Left ventricle myocardium inferior (tissue), 1 donor: Measurements from ENCODE around the gene FAM117B. TPM values are rescaled to one million over a fixed set of nuclear protein-coding genes. Genes with fewer than 3 reads are reported as not detected.
"Not testable (repeated sequence)": the region's sequence is repeated elsewhere in the genome, so short reads cannot be mapped to it uniquely, and the experiment has no call there.

Source experiments
- DNase-seq: peaks from one replicate; pipeline ENCODE4 v3.0.0-alpha.2; 2020
- H3K27ac ChIP-seq: fragments of 200-600 bp; replicated peaks from 2 replicates; pipeline ENCODE4 v1.8.0; 2021
- H3K27me3 ChIP-seq: fragments of 200-600 bp; 2 replicates; pipeline ENCODE4 v1.8.0; 2021; ENCODE audit warnings: low read depth
- H3K36me3 ChIP-seq: fragments of 200-600 bp; 2 replicates; pipeline ENCODE4 v1.8.0; 2021
- H3K4me1 ChIP-seq: fragments of 200-600 bp; 2 replicates; pipeline ENCODE4 v1.8.0; 2021
- H3K4me3 ChIP-seq: fragments of 200-600 bp; 2 replicates; pipeline ENCODE4 v1.8.0; 2021; ENCODE audit warnings: mild to moderate bottlenecking, moderate library complexity
- H3K9me3 ChIP-seq: fragments of 200-600 bp; replicated peaks from 2 replicates; pipeline ENCODE4 v1.8.0; 2021
- intact Hi-C: fragments of 100-400 bp; cut with micrococcal nuclease; formaldehyde crosslinking; loops from one replicate; pipeline ENCODE4 v1.11.0; 2022
- total RNA-seq: library from RNA; stranded (reverse); fragmentation: NEBNext Ultra II Directional; extraction: Animal tissue kit (Norgen Biotek cat#: 25700); gene quantifications from one replicate; pipeline ENCODE4 v1.2.1, GENCODE V29; 2021
- TF ChIP-seq, protein P1 (sequence below): fragments of 200-600 bp; IDR thresholded peaks from 2 replicates; pipeline ENCODE4 v1.8.0; 2021; ENCODE audit warnings: antibody characterized with exemption, mild to moderate bottlenecking, borderline replicate concordance
- donor health status: DM: no; HTN: yes; CAD: no; lungs with severe emphysema.

Gene FAM117B
- total RNA-seq, 1 donor from 2014 or later = 2.4 TPM

DNA sequence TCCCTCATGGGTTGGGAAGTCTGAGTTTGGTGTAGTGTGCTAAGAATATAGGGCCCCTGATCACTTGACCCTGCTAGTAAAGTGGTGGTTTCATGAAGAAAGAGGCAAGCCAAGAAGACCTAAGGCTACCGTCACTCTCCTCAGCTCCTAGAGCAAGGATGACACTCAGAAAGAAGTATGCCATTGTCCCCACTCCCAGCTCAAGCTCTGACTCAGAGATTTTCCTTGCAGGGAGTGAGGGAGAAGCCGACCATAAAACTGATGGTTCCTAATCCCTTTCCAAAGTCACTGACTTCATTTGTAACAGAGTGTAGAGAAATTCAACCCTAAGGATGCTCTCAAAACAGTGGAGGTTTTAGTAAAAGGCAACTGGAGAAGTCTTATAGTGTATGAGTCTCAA lies 155.9 kb downstream of the FAM117B start:
- TF ChIP-seq, protein P1, sequence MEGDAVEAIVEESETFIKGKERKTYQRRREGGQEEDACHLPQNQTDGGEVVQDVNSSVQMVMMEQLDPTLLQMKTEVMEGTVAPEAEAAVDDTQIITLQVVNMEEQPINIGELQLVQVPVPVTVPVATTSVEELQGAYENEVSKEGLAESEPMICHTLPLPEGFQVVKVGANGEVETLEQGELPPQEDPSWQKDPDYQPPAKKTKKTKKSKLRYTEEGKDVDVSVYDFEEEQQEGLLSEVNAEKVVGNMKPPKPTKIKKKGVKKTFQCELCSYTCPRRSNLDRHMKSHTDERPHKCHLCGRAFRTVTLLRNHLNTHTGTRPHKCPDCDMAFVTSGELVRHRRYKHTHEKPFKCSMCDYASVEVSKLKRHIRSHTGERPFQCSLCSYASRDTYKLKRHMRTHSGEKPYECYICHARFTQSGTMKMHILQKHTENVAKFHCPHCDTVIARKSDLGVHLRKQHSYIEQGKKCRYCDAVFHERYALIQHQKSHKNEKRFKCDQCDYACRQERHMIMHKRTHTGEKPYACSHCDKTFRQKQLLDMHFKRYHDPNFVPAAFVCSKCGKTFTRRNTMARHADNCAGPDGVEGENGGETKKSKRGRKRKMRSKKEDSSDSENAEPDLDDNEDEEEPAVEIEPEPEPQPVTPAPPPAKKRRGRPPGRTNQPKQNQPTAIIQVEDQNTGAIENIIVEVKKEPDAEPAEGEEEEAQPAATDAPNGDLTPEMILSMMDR = no peak
- no peak overlapping the region for H3K4me3 ChIP-seq
- intact Hi-C loops = no loop called here
- DNase-seq = no peak
- no peaks in the 10 kb centered on the region for H3K4me1 ChIP-seq
- no peaks in the 10 kb centered on the region for H3K27me3 ChIP-seq
- no peaks in the 10 kb centered on the region for H3K9me3 ChIP-seq
- no peak overlapping the region for H3K27ac ChIP-seq
- peaks cover 25% of the 10 kb centered on the region for H3K36me3 ChIP-seq

DNA sequence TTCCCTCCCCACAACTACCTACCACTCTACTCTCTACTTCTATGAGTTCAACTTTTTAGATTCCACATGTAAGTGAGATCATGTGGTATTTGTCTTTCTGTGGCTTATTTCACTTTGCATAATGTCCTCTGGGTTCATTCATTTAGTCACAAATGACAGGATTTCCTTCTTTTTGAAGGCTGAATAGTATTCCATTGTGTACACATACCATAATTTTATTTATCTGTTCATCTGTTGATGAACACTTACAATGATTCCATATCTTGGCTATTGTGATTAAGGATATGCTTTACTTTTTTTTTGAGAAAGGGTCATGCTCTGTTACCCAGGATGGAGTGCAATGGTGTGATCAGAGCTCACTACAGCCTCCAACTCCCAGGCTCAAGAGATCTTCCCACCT lies 163.2 kb downstream of the FAM117B start:
- Histone ChIP-seq H3K9me3 (no peaks in the 10 kb centered on the region), H3K4me3 (no peak overlapping the region), H3K4me1 (no peaks in the 10 kb centered on the region), H3K27ac (no peak overlapping the region), H3K27me3 (no peaks in the 10 kb centered on the region), H3K36me3 (peaks cover 10% of the 10 kb centered on the region)
- intact Hi-C loops = no loop called here
- TF ChIP-seq, protein P1 = no peak
- DNase-seq = no peak

DNA sequence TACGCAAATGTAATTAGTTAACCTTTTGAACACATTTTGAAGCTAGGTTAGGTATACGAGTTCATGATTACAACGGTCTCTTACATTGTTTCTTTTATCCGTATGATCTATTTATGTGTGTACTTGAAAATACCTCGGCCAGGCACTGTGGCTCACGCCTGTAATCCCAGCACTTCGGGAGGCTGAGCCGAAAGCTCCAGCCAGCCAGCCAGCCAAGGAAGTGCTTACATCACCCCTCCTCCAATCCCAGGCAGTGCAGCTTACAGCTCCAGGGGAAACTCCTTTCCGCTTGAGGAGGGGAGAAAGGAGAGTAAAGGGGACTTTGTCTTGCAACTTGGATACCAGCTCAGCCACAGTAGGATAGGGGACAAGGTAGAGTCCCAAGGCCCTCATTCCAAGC lies 171.1 kb downstream of the FAM117B start:
- DNase-seq = peak; percentile 39
- intact Hi-C loops, H3K9me3 ChIP-seq, H3K27me3 ChIP-seq: not testable (repeated sequence)
- peaks cover 27% of the 10 kb centered on the region for H3K4me1 ChIP-seq
- peak overlapping the region; percentile 20 for H3K4me3 ChIP-seq
- peak overlapping the region; percentile 78 for H3K27ac ChIP-seq
- peaks cover 10% of the 10 kb centered on the region for H3K36me3 ChIP-seq

DNA sequence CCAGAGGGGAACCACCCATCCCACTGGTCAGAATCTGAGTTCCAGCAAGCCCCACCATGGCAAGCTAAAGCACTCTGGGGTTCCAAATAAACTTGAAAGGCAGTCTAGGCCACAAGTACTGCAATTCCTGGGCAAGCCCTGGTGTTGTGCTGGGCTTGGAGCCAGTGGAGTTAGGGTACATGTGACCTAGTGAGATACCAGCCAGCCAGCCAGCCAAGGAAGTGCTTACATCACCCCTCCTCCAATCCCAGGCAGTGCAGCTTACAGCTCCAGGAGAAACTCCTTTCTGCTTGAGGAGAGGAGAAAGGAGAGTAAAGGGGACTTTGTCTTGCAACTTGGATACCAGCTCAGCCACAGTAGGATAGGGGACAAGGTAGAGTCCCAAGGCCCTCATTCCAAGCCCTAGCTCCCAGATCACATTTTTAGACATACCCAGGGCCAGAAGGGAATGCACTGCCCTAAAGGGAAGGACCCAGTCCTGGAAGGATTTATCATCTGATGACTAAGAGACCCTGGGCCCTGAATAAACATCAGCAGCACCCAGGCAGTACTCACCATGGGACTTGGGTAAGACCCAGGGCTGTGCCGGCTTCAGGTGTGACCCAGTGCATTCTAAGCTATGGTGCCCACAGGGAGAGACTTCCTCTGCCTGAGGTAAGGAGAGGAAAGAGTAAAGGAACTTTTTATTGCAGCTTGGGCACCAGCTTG lies 172.8 kb downstream of the FAM117B start:
- Histone ChIP-seq H3K9me3 (peaks cover 11% of the 10 kb centered on the region), H3K36me3 (peaks cover 17% of the 10 kb centered on the region), H3K4me1 (peaks cover 27% of the 10 kb centered on the region), H3K27ac (peak overlapping the region; percentile 78)
- H3K27me3 ChIP-seq, intact Hi-C loops, H3K4me3 ChIP-seq: not testable (repeated sequence)
- DNase-seq = peak; percentile 82

DNA sequence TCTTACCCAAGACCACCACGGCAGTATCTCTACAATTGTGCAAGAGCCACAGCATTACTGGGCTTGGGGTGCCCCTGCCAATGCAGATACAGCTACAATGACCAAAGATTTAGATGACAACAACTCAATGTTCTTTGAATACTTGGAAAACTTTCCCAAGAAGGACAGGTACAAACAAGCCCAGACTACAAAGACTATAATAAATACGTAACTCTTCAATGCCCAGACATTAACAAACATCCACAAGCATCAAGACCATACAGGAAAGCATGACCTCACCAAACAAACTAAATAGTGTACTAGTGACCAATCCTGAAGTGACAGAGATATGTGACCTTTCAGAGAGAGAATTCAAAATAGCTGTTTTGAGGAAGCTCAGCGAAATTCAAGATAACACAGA lies 174.0 kb downstream of the FAM117B start:
- intact Hi-C loops = no loop called here
- H3K27ac ChIP-seq = no peak overlapping the region

DNA sequence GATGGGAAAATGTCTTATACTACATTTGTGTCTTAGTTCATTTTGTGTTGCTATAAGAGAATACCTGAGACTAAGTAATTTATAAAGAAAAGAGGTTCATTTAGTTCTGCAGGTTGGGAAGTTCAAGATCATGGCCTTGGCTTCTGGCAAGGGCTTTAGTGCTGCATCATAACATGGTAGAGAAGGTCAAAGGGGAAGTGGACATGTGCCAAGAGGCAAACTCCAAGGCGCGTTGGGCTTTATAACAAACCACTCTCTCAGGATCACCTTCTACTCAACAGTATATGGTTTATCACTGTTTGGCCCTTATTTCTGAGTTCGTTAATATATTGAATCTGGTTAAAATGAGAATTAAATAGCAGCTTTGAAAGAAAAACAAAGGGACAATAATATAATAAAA lies 178.6 kb downstream of the FAM117B start:
- Histone ChIP-seq H3K27me3 (no peaks in the 10 kb centered on the region), H3K4me1 (peaks cover 21% of the 10 kb centered on the region), H3K9me3 (peaks cover 16% of the 10 kb centered on the region), H3K27ac (no peak overlapping the region), H3K4me3 (no peak overlapping the region), H3K36me3 (peaks cover 17% of the 10 kb centered on the region)
- TF ChIP-seq, protein P1 = no peak
- intact Hi-C loops = no loop called here
- DNase-seq = no peak

More for the DNA sequence above, 174.0 kb downstream of the FAM117B start:
- H3K9me3 ChIP-seq = peaks cover 11% of the 10 kb centered on the region
- TF ChIP-seq, protein P1 = no peak
- H3K4me1 ChIP-seq = peaks cover 27% of the 10 kb centered on the region
- DNase-seq = no peak
- no peak overlapping the region for H3K4me3 ChIP-seq
- H3K27me3 ChIP-seq = no peaks in the 10 kb centered on the region
- H3K36me3 ChIP-seq = peaks cover 17% of the 10 kb centered on the region
